ENCODE measurements around the gene CES2.

Gene CES2

GRCh38 chr16:66958857-66959703 lies 23.8 kb downstream of the CES2 start:
- H3K27ac Mint-ChIP-seq = no peak overlapping the region
- no peak overlapping the region for H3K4me3 Mint-ChIP-seq
- peaks cover 42% of the 10 kb centered on the region for H3K27me3 Mint-ChIP-seq (ENCODE audit: low read depth, poor library complexity)
- H3K4me1 Mint-ChIP-seq = peaks cover 14% of the 10 kb centered on the region
- no peaks in the 10 kb centered on the region for H3K36me3 Mint-ChIP-seq (ENCODE audit: low read depth)
- no peak for TF ChIP-seq CTCF (IDR thresholded peaks at IDR 0.05)
- no peak for DNase-seq
- no peaks in the 10 kb centered on the region for H3K9me3 Mint-ChIP-seq

- H3K4me1 Mint-ChIP-seq = peaks cover 14% of the 10 kb centered on the region
- no peaks in the 10 kb centered on the region for H3K36me3 Mint-ChIP-seq (ENCODE audit: low read depth)
- H3K27me3 Mint-ChIP-seq (ENCODE audit: low read depth, poor library complexity) = peaks cover 39% of the 10 kb centered on the region
- H3K9me3 Mint-ChIP-seq = no peaks in the 10 kb centered on the region
- DNase-seq = no peak
- H3K4me3 Mint-ChIP-seq = no peak overlapping the region
- H3K27ac Mint-ChIP-seq = no peak overlapping the region
- no peak for TF ChIP-seq CTCF (IDR thresholded peaks at IDR 0.05)
Measured at GRCh38 chr16:66959704-66960161, 24.4 kb downstream of the CES2 start.

GRCh38 chr16:66960270-66960669 lies 25.0 kb downstream of the CES2 start:
- Mint-ChIP-seq H3K4me1 (peaks cover 14% of the 10 kb centered on the region), H3K36me3 (ENCODE audit: low read depth) (no peaks in the 10 kb centered on the region), H3K27me3 (ENCODE audit: low read depth, poor library complexity) (peaks cover 42% of the 10 kb centered on the region), H3K9me3 (no peaks in the 10 kb centered on the region), H3K27ac (peak overlapping the region; percentile 88), H3K4me3 (no peak overlapping the region)
- no peak for DNase-seq
- no peak for TF ChIP-seq CTCF (IDR thresholded peaks at IDR 0.05)

- Mint-ChIP-seq H3K27ac (peak within 1 kb of the TSS; percentile 88), H3K9me3 (no peaks in the 10 kb centered on the region), H3K27me3 (ENCODE audit: low read depth, poor library complexity) (peaks cover 42% of the 10 kb centered on the region), H3K36me3 (ENCODE audit: low read depth) (no peaks in the 10 kb centered on the region), H3K4me1 (peaks cover 14% of the 10 kb centered on the region), H3K4me3 (peak within 1 kb of the TSS; percentile 86)
- DNase-seq = peak; percentile 83
- peak; percentile 94 for TF ChIP-seq CTCF (IDR thresholded peaks at IDR 0.05)
Measured at GRCh38 chr16:66961065-66961744, 25.9 kb downstream of the CES2 start, which contains the start of gene CES3. Gene CES3 (plus strand): TSS chr16:66961266. CDS start chr16:66961308, 42 bp downstream.

GRCh38 chr16:66961914-66962313 lies 26.6 kb downstream of the CES2 start:
- Mint-ChIP-seq H3K36me3 (ENCODE audit: low read depth) (no peaks in the 10 kb centered on the region), H3K27me3 (ENCODE audit: low read depth, poor library complexity) (peaks cover 42% of the 10 kb centered on the region), H3K9me3 (no peaks in the 10 kb centered on the region), H3K4me3 (peak overlapping the region; percentile 86), H3K4me1 (peaks cover 14% of the 10 kb centered on the region), H3K27ac (no peak overlapping the region)
- DNase-seq = no peak
- TF ChIP-seq CTCF (IDR thresholded peaks at IDR 0.05) = no peak
